ENCODE results near the gene TNFRSF25.

TNFRSF25 gene

GRCh38 chr1:6417961-6418667 is 47.9 kb downstream of the TNFRSF25 start:
- DNase-seq: no peak

GRCh38 chr1:6416906-6417305 is 49.1 kb downstream of the TNFRSF25 start:
- no peak for DNase-seq

- DNase-seq: no peak
Observed at GRCh38 chr1:6416295-6416656, 49.7 kb downstream of the TNFRSF25 start.

GRCh38 chr1:6414881-6415626 is 50.9 kb downstream of the TNFRSF25 start:
- no peak for DNase-seq

GRCh38 chr1:6414443-6414844 is 51.5 kb downstream of the TNFRSF25 start:
- DNase-seq: peak; percentile 51

GRCh38 chr1:6412896-6413295 is 53.1 kb downstream of the TNFRSF25 start:
- no peak for DNase-seq
